ENCODE data around the gene NFX1.
"Not testable (repeated sequence)": the region's sequence is repeated elsewhere in the genome, so short reads cannot be mapped to it uniquely, and the experiment has no call there.

The NFX1 gene

DNA sequence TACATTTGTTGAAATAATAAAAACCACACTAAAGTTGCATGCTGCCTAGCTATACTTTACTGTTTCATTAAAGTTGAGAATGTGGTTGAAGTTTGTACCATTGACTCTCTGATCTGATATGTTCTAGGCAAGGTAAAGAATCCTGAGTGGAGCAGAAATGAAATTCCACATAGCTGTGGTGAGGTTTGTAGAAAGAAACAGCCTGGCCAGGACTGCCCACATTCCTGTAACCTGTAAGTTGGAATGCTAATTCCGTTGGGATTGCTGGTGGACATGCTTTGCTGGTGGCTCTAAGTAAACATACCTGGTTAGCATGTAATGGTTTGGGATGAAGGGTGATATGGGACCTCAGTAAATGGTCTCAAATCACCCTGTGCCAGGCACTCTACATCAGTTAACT is 16.8 kb downstream of the NFX1 start:
- DNase-seq (ENCODE audit: low read depth, low spot score) = no peak

DNA sequence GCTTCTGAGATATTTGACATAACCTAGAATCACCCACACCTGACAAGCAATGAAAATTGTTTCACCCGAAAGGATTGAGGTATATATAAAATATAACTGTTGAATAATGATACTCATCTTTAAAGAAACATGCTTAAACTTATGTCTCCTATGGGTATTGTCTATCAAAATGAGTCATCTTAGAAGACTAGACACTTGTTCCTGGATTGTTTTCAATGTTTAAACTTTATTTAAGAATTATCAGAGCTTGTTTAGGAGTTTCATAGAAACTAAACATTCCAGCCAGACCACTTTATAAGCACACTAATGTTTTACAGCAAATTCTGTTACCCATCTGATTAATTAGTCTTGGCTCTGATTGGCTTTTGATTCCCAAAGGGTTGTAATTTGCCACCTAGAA is 19.6 kb downstream of the NFX1 start:
- DNase-seq (ENCODE audit: low read depth, low spot score) = no peak

DNA sequence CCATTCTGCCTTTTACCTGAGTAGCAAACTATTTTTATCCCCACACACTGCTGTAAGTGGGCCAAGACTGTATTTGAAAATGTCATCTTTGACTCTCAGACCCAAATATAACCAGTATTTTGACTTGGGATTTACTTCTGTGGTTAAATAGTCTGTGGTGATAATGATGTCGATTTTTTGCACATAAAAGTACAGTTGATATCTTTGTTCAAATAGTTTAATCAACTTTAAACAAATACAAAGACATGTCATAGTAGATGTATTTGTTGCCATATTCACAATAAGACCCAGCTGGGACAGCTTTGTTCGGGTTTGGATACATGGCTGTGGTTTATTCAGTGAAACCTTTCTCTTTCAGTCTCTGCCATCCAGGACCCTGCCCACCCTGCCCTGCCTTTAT is 20.4 kb downstream of the NFX1 start:
- no peak for DNase-seq (ENCODE audit: low read depth, low spot score)

DNA sequence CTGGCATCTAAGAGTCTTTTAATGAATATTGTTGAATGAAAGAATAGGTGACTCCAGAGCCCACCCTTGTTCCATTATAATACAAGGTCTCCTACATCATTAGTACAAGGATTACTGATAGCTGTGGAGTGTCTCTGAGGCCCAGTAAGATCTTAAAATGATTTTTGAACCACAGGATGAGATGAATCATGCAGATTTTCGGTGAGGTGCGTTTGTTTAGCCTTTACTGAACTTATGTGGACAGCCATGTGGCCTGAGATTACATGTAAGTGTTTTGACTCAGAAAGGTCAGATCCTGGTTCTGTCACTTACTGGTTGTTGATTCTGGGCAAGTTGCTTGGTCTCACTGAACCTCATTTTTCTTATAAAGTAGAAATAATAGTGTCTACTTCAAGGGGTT is 21.6 kb downstream of the NFX1 start:
- no peak for DNase-seq (ENCODE audit: low read depth, low spot score)

DNA sequence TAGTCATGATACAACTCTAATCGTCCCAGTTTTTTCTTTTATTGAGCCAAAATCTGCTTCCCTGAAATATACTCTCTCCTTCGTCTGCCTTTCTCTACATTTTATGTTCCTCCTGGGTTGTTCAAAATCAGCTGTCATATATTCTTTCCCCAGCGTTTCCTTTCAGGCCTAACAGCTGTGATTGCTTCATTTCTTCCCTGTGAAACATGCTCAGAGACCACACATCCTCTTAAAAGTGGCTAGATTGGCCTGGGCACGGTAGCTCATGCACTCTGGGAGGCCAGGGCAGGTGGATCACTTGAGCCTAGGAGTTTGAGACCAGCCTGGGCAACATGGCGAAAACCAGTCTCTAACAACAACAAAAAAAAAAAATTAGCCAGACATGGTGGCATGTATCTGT is 25.1 kb downstream of the NFX1 start:
- no peak for DNase-seq (ENCODE audit: low read depth, low spot score)

DNA sequence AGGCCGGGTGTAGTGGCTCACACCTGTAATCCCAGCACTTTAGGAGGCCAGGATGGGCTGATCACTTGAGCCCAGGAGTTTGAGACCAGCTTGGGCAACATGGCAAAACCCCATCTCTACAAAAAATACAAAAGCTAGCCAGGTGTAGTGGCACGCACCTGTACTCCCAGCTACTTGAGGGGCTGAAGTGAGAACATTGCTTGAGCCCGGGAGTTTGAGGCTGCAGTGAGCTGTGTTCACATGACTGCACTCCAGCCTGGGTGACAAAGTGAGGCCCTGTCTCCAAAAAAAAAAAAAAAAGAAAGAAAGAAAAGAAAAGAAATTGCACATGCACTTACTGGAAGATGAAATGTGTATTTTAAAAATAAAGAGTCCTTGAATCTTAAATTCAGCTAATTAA is 26.8 kb downstream of the NFX1 start:
- not testable (repeated sequence) for DNase-seq (ENCODE audit: low read depth, low spot score)

DNA sequence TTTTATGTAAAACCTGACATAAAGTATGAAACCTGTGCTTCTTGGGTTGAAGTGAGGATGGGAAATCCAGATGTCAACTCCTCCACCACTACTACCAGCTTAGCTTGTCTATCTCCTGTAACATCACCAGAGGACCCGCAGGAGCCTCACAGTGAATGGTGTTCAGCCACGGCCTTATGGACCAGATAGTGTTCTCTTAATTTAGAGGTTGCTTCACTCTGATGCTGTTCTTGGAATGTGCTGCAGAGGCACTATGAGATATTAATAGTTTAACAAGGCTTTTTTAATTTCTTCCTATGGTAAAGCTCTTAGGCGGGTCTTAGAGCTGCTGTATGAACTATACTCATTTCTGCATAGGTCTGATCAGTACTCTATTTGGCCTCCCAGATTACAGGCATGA is 27.9 kb downstream of the NFX1 start:
- no peak for DNase-seq (ENCODE audit: low read depth, low spot score)

DNA sequence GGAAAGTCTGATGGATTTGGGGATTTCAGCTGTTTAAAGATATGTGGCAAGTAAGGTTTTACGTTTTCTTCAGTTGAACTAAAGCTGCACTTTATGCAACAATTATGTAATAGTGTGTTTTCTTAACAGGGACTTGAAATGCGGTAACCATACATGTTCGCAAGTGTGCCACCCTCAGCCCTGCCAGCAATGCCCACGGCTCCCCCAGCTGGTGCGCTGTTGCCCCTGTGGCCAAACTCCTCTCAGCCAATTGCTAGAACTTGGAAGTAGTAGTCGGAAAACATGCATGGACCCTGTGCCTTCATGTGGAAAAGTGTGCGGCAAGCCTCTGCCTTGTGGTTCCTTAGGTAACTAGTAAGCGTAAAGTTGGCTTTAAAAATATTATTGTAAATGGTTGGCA is 28.5 kb downstream of the NFX1 start:
- no peak for DNase-seq (ENCODE audit: low read depth, low spot score)

DNA sequence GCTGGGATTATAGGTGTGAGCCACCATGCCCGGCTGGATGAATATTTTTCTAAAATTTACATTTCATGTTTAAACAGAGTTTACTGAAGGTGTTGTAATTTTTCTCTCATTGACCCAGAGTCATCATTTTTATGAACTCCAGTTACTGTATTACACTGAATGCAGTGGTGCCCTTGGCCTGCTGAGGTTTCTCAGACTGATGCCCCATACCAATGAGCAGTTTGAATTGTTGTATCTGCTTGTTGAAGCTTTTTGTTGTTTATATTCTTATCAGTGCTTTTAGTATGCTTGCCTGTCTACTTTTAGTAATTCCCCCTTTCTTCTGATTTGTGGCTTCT is 29.9 kb downstream of the NFX1 start:
- no peak for DNase-seq (ENCODE audit: low read depth, low spot score)

DNA sequence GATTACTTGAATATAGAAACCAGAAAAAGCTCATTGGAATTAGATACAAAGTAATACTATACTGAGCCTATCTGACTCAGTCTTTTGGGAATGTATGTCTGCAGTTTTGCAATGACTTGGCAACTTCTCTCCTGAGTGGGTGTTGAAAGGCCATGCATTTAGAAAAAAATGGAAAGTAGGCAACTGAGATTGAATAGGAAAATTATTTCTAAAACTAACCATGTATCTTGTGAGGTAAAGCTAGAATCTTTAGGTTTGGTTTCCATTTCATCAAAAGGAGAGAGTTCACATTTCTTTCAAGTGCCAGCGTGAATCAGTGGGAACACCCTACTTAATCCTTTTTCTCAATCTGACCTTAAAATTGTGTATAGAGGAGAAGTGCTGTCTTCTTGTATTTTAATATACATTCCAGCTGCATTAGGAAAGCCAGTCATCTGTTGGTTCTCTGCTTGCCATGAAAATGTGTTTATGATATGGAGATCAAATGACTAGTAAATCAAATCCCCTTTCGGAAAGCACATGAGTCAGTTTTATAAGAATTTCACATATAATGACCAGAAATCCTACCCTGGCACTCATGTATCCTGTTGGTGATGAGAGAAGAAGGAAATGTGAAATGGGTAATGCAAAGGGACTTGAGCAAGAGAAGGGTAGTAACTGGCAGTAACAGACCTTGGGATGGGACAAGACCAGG is 30.4 kb downstream of the NFX1 start:
- no peak for DNase-seq (ENCODE audit: low read depth, low spot score)

DNA sequence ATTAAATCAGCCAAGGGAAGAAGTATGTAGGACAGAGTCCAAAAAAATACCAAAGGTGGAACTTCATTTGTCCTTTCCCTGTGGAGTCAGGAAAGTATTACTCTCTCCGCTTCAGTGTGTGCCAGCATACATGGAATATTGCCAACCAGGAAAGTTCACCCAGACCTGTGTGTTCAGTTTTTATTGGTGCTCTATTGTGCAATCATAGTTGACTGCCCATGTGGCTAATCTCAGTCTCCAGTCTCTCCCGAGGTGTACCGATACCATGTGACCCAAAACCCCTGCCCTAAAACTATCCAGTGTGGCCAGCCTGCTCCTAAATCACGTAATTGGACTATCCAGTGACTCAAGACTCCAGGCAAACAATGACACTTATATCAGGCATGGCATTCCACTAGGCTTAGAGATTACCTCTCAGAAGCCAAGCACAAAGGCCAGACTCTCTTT is 38.8 kb downstream of the NFX1 start:
- DNase-seq (ENCODE audit: low read depth, low spot score) = peak; percentile 4

DNA sequence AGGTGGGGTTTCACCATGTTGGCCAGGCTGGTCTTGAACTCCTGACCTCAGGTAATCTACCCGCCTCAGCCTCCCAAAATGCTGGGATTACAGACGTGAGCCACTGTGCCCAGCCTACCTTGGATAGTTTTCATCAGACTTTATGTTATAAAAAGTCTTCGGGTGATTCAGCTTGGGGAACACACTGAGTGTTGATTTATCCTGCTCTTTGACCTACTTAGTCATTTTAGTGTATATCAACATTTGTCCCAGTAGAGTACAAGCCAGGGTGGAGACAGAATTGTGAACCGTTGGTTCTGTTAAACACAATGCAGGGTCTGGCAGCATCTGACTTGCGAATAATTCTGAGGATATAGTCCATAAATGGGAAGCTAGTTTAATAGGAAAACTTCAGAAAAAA is 39.7 kb downstream of the NFX1 start:
- DNase-seq (ENCODE audit: low read depth, low spot score) = no peak

DNA sequence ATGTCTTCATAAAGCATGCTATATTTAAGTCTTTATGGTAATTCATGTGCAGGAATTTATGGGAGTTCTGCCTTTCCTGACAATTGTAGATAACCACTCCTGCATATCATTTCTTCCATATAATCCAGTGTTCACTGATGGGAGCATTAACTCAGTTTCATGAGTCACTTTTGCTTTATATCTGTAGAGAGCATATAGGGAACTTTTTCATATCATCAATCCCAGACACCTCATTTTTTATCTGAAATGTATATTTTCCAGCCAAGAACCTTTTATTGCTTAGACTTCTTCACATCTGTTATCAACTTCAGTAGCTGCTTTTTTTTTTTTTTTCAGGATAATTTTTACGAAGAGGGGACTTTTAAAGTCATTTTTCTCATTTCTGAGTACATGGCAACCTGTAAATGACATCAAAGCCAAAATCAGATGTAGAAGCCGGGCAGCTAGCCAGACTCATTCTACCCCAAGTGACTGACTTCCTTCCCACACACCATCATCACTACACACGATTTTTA is 41.1 kb downstream of the NFX1 start:
- no peak for DNase-seq (ENCODE audit: low read depth, low spot score)

DNA sequence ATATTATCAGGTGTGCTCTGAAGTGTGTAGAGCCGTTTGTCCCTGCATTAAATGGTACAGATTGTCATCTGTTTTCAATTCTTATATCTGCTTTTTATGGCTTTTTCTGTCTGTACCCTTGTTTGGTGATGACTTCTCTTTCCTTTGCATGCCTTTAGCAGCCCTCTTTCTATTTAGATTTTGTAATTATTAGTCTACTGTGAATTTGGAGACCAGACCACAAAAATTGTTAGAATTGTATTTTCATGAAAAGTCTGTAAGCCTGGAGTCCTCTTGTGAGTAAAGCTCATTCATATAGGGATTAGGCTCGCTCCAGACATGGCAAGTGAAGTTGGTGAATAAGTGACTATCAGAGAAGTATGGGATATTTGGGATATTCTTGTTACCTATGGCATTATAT is 41.7 kb downstream of the NFX1 start:
- no peak for DNase-seq (ENCODE audit: low read depth, low spot score)

DNA sequence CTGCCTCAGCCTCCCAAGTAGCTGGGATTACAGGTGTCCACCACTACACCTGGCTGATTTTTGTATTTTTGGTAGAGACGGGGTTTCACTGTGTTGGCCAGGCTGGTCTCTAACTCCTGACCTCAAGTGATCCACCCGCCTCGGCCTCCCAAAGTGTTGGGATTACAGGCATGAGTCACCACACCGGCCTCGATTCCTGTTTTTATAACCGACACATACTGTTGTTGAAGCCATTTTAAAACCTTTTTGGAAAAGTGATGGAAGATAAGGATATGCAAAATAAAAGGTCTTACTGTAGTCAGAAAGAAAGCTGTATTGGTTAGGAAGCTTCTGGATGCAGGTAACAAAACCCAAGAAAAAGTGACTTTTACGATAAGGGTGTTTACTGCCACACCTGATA is 42.6 kb downstream of the NFX1 start:
- not testable (repeated sequence) for DNase-seq (ENCODE audit: low read depth, low spot score)

DNA sequence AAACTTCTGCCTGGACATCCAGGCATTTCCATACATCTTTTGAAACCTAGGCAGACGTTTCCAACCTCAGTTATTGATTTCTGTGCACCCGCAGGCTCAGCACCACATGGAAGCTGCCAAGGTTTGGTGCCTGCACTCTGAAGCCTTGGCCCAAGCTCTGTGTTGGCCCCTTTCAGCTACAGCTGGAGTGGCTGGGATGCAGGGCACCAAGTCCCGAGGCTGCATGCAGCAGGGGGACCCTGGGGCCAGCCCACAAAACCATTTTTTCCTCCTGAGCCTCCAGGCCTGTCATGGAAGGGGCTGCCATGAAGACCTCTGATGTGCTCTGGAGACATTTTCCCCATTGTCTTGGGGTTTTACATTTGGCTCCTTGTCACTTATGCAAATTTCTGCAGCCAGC is 49.9 kb downstream of the NFX1 start:
- DNase-seq (ENCODE audit: low read depth, low spot score) = no peak

DNA sequence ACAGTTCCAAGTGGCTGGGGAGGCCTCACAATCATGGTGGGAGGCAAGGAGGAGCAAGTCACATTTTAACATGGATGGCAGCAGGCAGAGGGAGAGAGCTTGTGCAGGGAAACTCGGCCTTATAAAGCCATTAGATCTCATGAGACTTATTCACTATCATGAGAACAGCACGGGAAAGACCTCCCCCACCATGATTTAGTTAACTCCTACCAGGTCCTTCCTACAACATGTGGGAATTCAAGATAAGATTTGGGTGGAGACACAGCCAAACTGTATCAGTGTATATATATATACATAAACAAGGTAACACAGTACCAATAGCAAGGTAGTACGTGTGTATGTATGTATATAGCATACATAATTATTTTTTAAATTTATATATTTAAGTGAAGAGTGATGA is 50.9 kb downstream of the NFX1 start:
- no peak for DNase-seq (ENCODE audit: low read depth, low spot score)

DNA sequence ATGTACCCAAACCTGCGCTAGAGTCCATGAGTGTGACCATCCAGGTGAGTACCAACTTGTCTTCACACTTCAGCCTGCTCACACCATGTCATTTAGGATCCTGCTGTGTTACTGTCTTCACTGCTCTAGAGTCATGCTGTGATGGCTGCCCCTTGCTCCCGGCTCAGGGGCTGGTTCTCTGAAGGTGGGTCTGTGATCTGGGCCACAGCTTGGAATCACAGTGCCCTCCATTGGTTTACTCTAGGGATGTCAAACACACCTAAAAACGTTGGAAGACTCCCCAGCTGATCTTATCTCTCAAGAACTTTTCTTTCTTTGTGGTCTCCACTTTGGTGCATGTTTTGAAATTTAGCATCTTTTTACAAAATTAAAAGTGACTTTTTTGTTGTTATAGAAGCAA is 53.8 kb downstream of the NFX1 start:
- DNase-seq (ENCODE audit: low read depth, low spot score) = no peak

DNA sequence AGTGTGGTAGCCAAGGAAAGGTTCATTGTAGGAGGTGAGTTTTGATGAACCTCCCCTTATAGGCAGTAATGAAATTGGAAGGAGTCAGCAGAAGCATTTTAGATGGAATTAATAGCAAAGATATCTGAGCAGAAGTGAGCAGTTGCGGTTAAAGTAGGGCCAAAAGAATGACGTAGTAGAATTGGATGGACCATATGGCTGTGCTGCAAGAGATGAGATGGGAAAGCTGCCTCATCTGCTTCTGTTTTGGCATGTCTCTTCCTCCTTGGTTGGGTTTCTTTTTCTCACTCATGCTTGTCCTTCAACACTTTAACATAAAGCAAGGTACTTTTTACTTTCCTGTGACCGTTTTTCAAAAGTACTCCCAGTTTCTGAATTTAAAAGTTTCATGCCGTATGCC is 56.2 kb downstream of the NFX1 start:
- no peak for DNase-seq (ENCODE audit: low read depth, low spot score)

DNA sequence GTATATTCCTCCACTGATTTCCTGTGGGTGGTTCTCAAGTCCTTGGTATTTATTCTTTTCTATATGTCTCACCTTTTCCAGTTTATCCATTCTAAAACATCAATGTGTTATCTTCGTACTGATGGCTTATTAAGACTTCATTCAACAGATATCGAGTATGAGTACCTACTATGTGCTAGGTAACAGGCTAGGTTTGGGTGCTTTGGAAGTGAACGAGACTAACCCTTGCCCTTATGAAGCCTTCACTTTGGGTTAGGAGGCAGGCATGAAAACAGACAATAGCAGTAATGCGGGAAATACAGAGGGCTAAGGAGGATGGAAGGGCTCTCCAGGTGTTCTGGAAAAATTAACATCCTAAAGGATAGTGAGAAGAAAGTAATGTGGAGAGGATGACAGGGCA is 58.7 kb downstream of the NFX1 start:
- no peak for DNase-seq (ENCODE audit: low read depth, low spot score)

DNA sequence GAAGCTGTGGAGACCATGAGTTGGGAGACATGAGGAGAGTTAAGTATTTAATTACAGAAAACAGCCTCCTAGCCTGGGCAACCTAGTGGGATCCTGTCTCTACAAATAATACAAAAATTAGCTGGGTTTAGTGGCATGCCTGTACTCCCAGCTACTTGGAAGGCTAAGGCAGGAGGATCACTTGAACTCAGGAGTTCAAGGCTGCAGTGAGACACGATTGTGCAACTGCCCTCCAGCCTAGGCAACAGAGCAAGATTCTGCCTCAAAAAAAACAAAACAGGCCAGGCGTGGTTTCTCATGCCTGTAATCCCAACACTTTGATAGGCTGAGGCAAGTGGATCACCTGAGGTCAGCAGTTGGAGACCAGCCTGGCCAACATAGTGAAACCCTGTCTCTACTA is 59.4 kb downstream of the NFX1 start:
- no peak for DNase-seq (ENCODE audit: low read depth, low spot score)

DNA sequence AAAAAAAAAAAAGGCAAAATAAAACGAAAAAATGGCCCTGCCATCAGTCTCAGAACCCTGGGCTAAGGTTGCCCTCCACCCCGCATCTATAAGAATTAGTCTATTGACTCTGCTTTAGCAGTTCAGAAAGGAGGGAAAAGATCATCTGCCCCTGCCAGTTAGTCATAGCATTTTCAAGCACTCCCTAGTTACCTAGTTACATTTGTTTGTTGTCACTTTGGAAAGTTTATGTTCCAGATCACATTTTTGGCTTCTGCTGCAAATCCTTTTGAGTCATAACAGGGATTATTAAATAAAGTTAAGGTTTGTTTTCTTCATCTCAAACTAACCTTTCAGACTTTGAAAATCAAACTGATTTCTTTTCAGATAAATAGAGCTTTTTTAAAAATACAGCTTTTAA is 60.0 kb downstream of the NFX1 start:
- DNase-seq (ENCODE audit: low read depth, low spot score) = no peak

DNA sequence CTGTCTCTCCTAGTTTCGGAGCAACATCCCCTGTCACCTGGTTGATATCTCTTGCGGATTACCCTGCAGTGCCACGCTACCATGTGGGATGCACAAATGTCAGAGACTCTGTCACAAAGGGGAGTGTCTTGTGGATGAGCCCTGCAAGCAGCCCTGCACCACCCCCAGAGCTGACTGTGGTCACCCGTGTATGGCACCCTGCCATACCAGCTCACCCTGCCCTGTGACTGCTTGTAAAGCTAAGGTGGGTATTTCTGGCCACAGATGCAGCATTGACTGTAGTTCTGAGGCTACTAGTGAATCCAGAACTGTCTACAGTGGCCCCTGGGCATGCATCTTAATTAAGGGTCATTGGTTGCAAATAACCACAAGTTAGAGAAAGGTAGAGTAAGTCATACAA is 61.2 kb downstream of the NFX1 start:
- DNase-seq (ENCODE audit: low read depth, low spot score) = no peak

DNA sequence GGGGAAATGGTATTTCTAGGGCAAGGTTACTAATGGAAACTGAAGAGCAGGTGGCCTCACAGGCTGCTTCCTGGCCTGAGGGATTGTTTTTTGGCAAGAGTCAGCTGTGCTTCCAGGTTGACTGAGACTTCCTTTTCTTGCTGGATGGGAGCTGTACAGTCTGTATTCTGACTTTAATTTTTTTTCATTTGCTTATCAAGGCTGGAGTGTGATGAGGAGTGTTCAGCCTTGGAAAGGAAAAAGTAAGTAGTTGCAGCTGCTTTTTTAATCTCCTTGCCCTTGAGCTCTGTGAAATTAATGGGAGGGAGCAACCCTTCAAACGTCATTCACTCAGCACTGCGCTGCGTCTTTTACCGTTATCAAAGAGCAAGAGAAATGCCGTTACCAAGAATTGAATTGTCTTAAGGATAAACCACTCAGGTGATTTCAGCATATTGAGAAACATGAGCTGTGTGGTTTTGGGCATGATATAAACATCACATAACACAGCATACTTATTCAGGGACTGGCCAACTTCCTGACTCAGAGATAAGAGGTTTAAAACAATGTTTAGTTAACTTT is 64.4 kb downstream of the NFX1 start:
- DNase-seq (ENCODE audit: low read depth, low spot score) = no peak
